BJ (cell line): ENCODE results near the gene CENPB. TPM values are rescaled to one million over a fixed set of nuclear protein-coding genes. Genes with fewer than 3 reads are reported as not detected.

Experiments
- CTCF ChIA-PET: fragments of 350-600 bp; formaldehyde crosslinking; extraction: SDS; loops from one replicate; lab custom pipeline; 2021; ENCODE audit warnings: antibody characterized with exemption, inconsistent platforms; lab: Yijun Ruan, JAX
- POLR2A ChIA-PET: fragments of 300-600 bp; sonication (Branson Sonifier 250); formaldehyde crosslinking; extraction: SDS; loops from one replicate; lab custom pipeline; 2021; ENCODE audit warnings: antibody characterized with exemption; lab: Charles Lee
- DNase-seq: peaks from one replicate; pipeline ENCODE4 v3.0.0-alpha.2; 2011; ENCODE audit warnings: low read depth
- H3K27me3 ChIP-seq: 2 replicates; pipeline ENCODE4 v1.6.0; 2011; ENCODE audit warnings: low read length; ENCODE audit not compliant: control insufficient read depth, insufficient read depth
- H3K36me3 ChIP-seq: 2 replicates; pipeline ENCODE4 v1.5.1; 2011; ENCODE audit warnings: low read length; ENCODE audit not compliant: control insufficient read depth, insufficient read depth
- H3K4me3 ChIP-seq: 2 replicates; pipeline ENCODE4 v1.5.1; 2011; ENCODE audit warnings: low read depth, mild to moderate bottlenecking, control low read depth, low read length
- CTCF ChIP-seq: IDR thresholded peaks from 2 replicates; pipeline ENCODE4 v1.5.1; 2011; ENCODE audit warnings: low read depth, mild to moderate bottlenecking, control low read depth, inconsistent platforms, low read length, moderate library complexity; ENCODE audit not compliant: insufficient read depth
- polyA plus RNA-seq: library from polyadenylated mRNA; depleted of rRNA; stranded (reverse); fragments of >200 nt; gene quantifications from 2 replicates; pipeline ENCODE4 v1.2.3, GENCODE V29; 2011

CENPB gene
- polyA plus RNA-seq, 1 experiment: 47.5 TPM

- ChIA-PET CTCF (interaction anchor here (0.6 to 2.9 kb wide), 4 partner anchors 8 to 69 kb away, joined by 3 to 11 read pairs (median 4); no protein-coding TSS in a partner anchor), POLR2A (no interaction called here)
Observed at GRCh38 chr20:3745686-3746173, 40.8 kb downstream of the CENPB start.

GRCh38 chr20:3744806-3745685, 41.5 kb downstream of the CENPB start:
- ChIA-PET POLR2A (no interaction called here), CTCF (interaction anchor here (0.6 to 2.9 kb wide), 5 partner anchors 9 to 68 kb away, joined by 3 to 11 read pairs (median 3); no protein-coding TSS in a partner anchor)
- no peak for DNase-seq
- Histone ChIP-seq H3K4me3 (no peak overlapping the region), H3K36me3 (no peaks in the 10 kb centered on the region), H3K27me3 (0 out of 2 replicates have a peak, but pooled peaks cover 4% of the 10 kb centered on the region)
- no peak for TF ChIP-seq CTCF

More at GRCh38 chr20:3745686-3746173, 40.8 kb downstream of the CENPB start:
- Histone ChIP-seq H3K4me3 (no peak overlapping the region), H3K27me3 (0 out of 2 replicates have a peak, but pooled peaks cover 2% of the 10 kb centered on the region), H3K36me3 (no peaks in the 10 kb centered on the region)
- TF ChIP-seq CTCF: no peak
- no peak for DNase-seq

GRCh38 chr20:3744037-3744436, 42.5 kb downstream of the CENPB start:
- Histone ChIP-seq H3K4me3 (no peak overlapping the region), H3K27me3 (peaks cover 6% of the 10 kb centered on the region; the same call in 1 of the 2 replicates), H3K36me3 (no peaks in the 10 kb centered on the region)
- CTCF ChIA-PET: interaction anchor here (0.7 to 2.9 kb wide), 4 partner anchors 10 to 76 kb away, joined by 3 to 11 read pairs (median 3); partner anchors contain the start of gene AP5S1
- TF ChIP-seq CTCF: no peak
- POLR2A ChIA-PET: no interaction called here
- no peak for DNase-seq

GRCh38 chr20:3743251-3743650, 43.3 kb downstream of the CENPB start:
- Histone ChIP-seq H3K4me3 (no peak overlapping the region), H3K27me3 (peaks cover 8% of the 10 kb centered on the region; the same call in 1 of the 2 replicates), H3K36me3 (no peaks in the 10 kb centered on the region)
- DNase-seq: no peak
- no peak for TF ChIP-seq CTCF
- CTCF ChIA-PET: interaction anchor here (0.7 to 2.9 kb wide), 3 partner anchors 10 to 77 kb away, joined by 3 to 11 read pairs (median 3); partner anchors contain the start of gene AP5S1
- POLR2A ChIA-PET: interaction anchor here (0.6 kb wide), 1 partner anchor 66 kb away, joined by 4 read pairs; no protein-coding TSS in a partner anchor
